GM21529 (cell line): ENCODE data around the gene UNC13C.

ENCODE experiments used
- ATAC-seq: cut with Tn5 transposase; IDR thresholded peaks from one replicate; pipeline ENCODE4 v1.9.1; 2021; ENCODE audit not compliant: unreplicated experiment

The UNC13C gene

GRCh38 chr15:54289590-54290136, 311.4 kb downstream of the UNC13C start:
- ATAC-seq = no peak

GRCh38 chr15:54298396-54298795, 320.2 kb downstream of the UNC13C start:
- ATAC-seq = no peak

GRCh38 chr15:54304321-54304720, 326.1 kb downstream of the UNC13C start:
- no peak for ATAC-seq

DNA sequence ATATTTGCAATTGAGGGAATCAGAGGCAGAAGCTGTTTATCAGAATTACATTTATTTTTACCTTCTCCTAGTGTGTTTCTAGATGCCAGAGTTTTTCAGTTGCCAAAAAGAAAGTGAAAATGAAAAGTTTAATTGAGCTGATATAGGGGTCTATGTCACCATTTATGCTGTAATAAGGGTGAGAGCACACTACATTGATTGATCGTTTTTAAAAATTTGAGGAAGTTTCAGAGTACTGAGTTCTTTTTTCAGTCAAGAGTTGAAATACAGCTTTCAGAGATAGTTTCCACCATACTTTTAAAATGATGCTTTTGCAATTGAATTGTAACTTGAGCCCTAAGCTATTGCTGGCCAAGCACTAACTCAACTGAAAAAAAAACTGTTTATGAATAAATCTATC, 326.9 kb downstream of the UNC13C start:
- ATAC-seq = no peak

DNA sequence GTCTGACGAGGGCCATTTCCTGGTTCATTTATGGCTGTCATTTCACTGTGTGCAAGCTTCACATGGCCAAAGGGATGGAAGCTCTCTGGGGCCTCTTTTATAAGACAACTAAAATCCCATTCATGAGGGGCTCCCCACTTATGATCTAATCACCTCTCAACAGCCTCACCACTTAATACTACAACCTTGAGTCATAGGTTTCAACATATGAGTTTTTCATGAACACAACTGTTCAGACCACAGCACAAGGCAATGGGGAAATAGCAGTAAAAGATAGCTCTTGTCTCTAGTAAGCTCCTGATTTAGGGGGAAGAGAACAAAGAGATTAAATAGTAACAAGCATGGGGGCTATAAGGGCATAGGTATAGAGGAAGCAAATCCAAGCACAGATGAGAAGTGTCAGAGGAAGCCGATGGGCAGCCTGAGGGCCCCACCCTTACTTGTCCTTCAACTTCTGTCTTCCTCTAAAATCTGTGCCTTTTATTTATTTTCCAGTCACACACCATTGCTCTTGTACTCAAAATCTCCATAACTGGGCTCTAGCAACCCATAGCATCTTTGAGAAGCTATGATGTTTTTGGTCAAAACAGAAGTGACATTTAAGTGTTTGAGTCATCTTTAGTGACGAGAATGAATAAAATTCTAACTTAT, 329.1 kb downstream of the UNC13C start:
- no peak for ATAC-seq

DNA sequence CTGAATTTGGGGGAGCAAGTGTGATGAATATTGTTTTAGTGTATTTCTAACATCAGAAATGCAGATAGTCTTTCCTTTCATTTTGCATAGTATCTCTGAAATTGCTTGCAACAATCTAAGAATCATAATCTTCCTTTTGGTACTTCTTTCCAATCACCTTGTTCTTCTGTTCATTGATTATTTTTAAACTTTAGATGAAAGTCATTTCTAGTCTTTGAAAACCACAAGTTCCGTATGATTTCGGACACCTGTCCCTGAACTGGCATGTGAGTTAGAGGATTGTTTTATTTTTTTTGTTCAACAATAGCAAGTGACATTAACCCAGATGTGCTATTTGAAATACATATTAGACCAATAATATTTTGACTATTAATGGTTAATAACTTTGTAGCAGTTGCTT, 329.7 kb downstream of the UNC13C start:
- no peak for ATAC-seq

GRCh38 chr15:54312528-54312927, 334.3 kb downstream of the UNC13C start:
- ATAC-seq = no peak

DNA sequence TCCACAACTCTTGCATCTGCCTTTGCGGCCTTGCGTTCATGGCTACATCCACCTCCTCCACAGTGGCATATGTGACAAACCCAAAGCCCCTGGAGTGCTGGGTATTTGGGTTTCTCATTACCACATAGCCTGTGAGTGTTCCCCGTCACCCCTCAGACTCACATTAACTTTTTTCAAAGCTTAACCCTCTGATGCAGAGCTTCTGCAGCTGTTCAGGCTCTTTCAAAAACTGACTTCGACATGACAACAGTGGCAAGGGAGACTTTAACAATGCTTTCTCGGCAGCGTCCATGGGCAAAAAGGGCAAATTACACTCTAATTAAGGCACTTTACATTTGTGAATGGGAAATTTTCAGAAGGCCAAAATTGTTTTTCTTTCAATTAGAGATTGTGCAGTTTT, 343.2 kb downstream of the UNC13C start:
- ATAC-seq = no peak

- ATAC-seq = no peak
These were observed 344.1 kb downstream of the UNC13C start for GRCh38 chr15:54322341-54322740.

GRCh38 chr15:54345301-54345700, 367.1 kb downstream of the UNC13C start:
- ATAC-seq = no peak

DNA sequence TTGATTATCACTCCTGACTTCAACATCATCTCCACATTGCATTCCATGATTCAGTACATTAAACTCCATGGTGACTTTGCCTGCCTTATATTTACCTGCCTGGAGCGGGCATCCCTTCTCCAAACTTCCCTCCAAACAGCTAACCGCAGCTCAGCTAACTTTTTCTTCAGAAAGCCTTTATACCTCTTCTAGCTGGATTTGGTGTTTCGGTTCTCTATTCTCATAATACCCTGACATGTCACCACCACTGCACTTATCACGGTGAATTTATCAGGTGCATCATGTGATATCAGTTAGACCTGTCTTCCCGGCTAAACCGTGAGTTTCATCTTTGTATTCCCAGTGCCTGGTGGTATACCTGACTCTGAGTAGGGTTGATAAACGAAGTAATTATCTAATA, 367.6 kb downstream of the UNC13C start:
- ATAC-seq = no peak

DNA sequence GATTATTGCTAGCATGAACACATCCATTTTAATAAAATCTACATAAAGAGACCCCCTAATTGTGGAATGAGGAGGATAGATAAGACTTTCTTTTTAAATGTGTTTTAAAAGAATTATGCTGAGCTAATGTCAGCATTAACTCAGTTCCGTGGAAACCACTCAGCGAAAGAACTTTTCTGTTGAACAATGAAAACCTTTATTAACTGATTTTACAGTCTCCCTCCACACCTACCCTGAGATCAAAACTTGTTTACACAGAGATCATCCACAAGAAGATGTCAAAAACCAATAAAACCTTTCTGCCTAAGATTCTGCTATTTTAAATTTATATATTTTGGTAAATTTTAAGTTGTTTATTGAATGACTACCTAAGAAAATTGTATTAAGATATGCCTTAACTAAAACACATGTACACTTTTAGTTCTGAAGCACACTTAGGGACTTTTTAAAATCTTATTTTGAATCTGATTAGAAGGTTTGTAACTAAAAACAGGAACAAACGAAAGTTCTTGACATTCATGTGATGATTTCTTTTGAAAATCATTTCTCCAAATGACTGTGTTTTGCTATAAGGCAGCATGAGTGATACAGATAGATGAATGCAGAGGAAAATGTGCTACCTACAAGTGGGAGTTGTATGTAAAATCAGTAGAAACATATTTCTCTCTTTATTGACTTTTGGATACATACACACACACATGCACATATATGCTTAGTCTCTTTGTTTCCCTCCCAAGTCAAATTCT, 369.0 kb downstream of the UNC13C start:
- no peak for ATAC-seq

DNA sequence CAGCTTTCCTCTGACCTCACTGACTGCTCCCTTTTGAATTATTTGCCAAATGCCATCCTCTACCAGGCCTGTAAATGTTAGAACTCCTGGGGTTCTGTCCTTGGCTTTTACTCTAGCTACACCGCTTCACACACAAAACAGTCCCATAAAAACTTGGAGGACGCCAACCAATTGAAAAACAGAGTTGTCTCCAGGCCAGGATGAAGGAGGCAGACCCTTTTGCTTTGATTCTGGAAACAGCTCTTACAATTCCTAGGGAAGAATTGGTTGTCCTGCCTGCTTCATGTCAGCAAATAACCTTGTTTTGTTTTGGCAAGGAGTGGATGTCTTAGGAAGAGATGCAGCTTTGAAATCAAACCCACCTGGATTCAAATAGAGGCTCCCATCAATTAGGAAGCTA, 375.5 kb downstream of the UNC13C start:
- ATAC-seq = no peak

GRCh38 chr15:54354341-54354740, 376.1 kb downstream of the UNC13C start:
- ATAC-seq = no peak

- ATAC-seq = no peak
These were observed 386.7 kb downstream of the UNC13C start for GRCh38 chr15:54364961-54365360.

DNA sequence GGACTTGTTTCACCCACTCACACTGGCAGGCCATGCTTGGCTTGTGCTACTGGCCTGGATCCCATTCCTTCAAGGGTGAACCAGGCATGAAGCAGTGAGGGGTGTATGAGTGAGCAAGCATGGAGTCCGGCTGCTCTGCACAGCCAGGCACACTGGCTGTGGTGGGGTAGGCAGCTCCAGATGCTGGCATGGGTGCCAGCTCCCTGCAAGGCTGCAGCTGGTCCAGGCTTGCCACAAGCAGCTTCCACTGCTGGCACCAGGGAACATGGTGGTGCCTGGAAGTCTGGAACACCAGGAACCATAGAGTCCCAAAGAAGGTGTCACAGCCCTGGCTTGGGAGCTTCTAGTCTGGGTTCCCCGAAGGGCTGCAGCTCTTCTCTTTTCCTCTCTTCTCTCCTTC, 395.1 kb downstream of the UNC13C start:
- no peak for ATAC-seq

DNA sequence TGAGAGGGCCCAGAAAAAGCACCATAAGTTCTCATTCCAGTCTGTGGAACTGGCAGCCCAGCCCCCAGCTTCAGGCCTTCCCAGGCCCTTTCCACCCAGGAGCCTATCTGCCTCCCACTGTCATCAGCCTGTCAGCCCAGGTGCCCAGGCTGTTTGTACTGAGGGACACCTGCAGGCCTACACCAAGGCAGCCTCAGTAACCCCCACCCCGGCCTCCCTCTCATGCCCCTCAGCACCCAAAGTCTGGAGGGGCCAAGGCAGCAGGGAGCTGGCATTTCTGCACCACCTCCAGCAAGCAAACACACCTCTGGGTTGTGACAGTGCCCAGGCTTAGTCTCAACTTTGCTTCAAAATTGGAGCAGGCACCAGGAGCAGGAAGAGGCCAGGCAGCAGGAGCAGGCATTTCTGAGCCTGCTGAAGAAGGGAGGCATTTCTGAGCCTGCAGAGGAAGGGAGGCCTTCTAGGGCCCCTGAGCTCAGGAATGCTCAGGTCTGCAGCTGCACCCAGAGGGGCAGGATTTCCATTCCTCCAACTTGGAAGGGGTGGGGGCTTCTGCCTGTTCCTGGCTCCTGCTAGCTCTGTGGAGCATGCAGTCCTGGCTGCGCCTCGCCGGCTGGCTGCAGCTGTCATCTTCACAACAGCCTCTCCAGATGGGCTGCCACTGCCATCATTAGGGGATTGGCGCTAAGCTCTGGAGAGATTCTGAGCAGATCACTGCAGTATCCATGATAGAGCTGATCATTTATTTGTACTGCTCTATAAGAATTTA, 396.1 kb downstream of the UNC13C start:
- no peak for ATAC-seq

DNA sequence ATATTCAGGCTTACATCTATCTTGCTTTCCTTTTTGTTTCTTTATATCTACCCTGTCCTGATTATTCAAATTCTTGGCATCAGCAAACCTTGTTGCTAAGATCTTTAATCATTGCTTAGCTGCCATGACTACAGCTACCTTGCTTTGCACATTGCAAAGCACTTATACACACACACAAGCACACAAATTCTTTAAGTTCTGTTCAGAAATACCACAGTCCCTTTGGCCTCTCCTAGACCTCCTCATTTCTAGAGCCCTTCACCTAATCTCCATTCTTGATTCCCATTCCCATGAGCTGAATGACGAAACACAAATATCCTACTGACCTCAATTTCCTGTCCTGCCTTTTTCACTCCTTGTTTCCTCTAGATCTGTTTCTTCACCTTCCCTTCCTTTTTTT, 409.6 kb downstream of the UNC13C start:
- ATAC-seq = no peak

- no peak for ATAC-seq
These were observed 410.5 kb downstream of the UNC13C start for GRCh38 chr15:54388746-54389145.

DNA sequence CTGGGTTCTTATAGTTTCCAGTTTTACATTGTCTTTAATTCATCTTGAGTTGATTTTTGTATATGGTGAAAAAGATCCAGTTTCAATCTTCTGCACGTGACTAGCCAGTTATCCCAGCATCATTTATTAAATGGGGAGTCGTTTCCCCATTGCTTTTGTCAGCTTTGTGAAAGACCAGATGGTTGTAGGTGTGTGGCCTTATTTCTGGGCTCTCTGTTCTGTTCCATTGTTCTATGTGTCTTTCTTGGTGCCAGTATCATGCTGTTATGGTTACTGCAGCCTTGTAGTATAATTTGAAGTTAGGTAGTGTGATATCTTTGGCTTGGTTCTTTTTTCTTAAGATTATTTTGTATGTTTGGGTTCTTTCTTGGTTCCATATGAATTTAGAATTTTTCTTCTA, 432.2 kb downstream of the UNC13C start:
- no peak for ATAC-seq

- no peak for ATAC-seq
These were observed 445.9 kb downstream of the UNC13C start for GRCh38 chr15:54424171-54424570.

GRCh38 chr15:54428596-54428995, 450.4 kb downstream of the UNC13C start:
- ATAC-seq = no peak
